Lower lobe of right lung (tissue), 2 donors: ENCODE measurements around the gene ZNF148. TPM values are rescaled to one million over a fixed set of nuclear protein-coding genes. Genes with fewer than 3 reads are reported as not detected.

Source experiments
- ATAC-seq, 2 donors: fragments of 200-7000 bp; cut with Tn5 transposase; one replicate each; pipeline ENCODE4 v1.9.1; 2020 to 2022; ENCODE audit warnings: mild to moderate bottlenecking in 2 of 2, moderate library complexity in 2 of 2
- DNase-seq: peaks from one replicate; pipeline ENCODE4 v3.0.0-alpha.2; 2020
- H3K27ac ChIP-seq: fragments of 200-600 bp; one replicate; pipeline ENCODE4 v1.8.0; 2022
- H3K27me3 ChIP-seq: fragments of 200-600 bp; one replicate; pipeline ENCODE4 v1.8.0; 2022; ENCODE audit warnings: low read depth
- H3K36me3 ChIP-seq: fragments of 200-600 bp; one replicate; pipeline ENCODE4 v1.8.0; 2022; ENCODE audit warnings: mild to moderate bottlenecking
- H3K4me1 ChIP-seq: fragments of 200-600 bp; one replicate; pipeline ENCODE4 v1.8.0; 2022
- H3K4me3 ChIP-seq: fragments of 200-600 bp; one replicate; pipeline ENCODE4 v1.8.0; 2022; ENCODE audit warnings: mild to moderate bottlenecking
- H3K9me3 ChIP-seq: fragments of 200-600 bp; one replicate; pipeline ENCODE4 v1.8.0; 2022
- intact Hi-C: fragments of 100-400 bp; cut with DNase I; formaldehyde crosslinking; loops from one replicate; pipeline ENCODE4 v1.11.0; 2022
- total RNA-seq: library from RNA; stranded (reverse); fragmentation: NEBNext Ultra II Directional; extraction: Animal tissue kit (Norgen Biotek cat#: 25700); gene quantifications from one replicate; pipeline ENCODE4 v1.2.1, GENCODE V29; 2021
- TF ChIP-seq, protein P1 (sequence below): fragments of 200-600 bp; IDR thresholded peaks from one replicate; pipeline ENCODE4 v1.8.0; 2022; ENCODE audit warnings: antibody characterized with exemption, mild to moderate bottlenecking
- donor health status: DM: no; HTN: yes; CAD: no; lungs with severe emphysema.

Gene ZNF148
- total RNA-seq, 1 donor from 2014 or later = 48.2 TPM

DNA sequence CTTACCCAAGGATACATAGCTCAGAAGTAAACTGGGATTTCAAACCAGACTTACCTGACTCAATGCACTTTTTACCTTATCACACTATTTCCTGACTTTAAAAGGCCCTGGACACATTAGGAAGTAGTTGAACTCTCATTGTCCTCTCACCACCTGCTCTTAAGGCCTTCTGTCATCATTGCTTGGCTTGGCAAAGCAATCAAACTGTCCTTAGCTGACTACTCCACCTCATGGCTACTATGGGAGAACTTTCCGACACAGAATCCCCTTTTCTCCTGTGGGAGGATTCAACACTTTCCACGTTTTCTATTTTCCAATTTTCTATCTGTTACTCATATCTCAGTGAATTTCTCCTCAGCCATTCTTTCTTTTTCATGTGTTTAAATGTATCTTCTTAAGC, 55.4 kb downstream of the ZNF148 start:
- intact Hi-C loops = no loop called here
- DNase-seq = no peak
- Histone ChIP-seq H3K4me1 (peaks cover 8% of the 10 kb centered on the region), H3K27me3 (no peaks in the 10 kb centered on the region), H3K9me3 (no peaks in the 10 kb centered on the region), H3K27ac (no peak overlapping the region), H3K4me3 (no peak overlapping the region), H3K36me3 (peaks cover 10% of the 10 kb centered on the region)
- ATAC-seq = no peak
- TF ChIP-seq, protein P1, sequence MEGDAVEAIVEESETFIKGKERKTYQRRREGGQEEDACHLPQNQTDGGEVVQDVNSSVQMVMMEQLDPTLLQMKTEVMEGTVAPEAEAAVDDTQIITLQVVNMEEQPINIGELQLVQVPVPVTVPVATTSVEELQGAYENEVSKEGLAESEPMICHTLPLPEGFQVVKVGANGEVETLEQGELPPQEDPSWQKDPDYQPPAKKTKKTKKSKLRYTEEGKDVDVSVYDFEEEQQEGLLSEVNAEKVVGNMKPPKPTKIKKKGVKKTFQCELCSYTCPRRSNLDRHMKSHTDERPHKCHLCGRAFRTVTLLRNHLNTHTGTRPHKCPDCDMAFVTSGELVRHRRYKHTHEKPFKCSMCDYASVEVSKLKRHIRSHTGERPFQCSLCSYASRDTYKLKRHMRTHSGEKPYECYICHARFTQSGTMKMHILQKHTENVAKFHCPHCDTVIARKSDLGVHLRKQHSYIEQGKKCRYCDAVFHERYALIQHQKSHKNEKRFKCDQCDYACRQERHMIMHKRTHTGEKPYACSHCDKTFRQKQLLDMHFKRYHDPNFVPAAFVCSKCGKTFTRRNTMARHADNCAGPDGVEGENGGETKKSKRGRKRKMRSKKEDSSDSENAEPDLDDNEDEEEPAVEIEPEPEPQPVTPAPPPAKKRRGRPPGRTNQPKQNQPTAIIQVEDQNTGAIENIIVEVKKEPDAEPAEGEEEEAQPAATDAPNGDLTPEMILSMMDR = no peak

- Histone ChIP-seq H3K27me3 (no peaks in the 10 kb centered on the region), H3K9me3 (no peaks in the 10 kb centered on the region), H3K36me3 (peaks cover 14% of the 10 kb centered on the region), H3K4me3 (no peak overlapping the region), H3K4me1 (peaks cover 8% of the 10 kb centered on the region), H3K27ac (no peak overlapping the region)
- TF ChIP-seq, protein P1 = no peak
- DNase-seq = no peak
- intact Hi-C loops = no loop called here
- no peak for ATAC-seq
Observed at GRCh38 chr3:125318871-125319270, 56.3 kb downstream of the ZNF148 start.

DNA sequence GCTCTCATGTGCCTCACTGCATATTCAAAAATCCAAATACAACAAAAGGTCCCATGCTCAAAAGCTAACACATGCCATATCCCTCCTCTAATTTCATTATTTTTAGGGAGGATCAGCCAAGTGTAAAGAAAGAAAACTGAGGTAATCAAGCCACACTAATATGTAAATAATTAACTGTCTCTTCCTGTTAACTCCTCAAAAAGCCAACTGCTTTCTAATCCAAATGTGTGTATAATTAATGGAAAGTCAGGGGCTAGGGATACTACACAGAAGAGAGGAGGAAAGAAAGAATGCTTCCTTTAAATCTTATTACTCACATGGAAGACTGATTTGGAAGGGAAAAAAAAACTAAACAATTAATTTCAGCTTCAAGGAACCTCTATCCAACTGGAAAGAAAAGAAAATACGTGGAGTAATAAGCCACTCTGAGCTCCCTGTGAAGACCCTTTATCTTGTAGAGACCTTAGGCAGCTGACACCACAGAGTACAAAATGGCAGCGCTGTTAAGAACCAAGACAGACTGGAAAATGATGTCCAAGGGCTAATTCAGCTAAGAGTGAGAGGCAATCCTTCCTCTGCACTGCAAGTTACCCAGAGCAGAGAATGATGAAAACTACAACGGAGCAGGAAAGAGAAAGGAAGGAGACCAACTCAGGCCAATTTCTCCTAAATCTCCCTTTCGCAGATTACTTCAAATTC, 56.8 kb downstream of the ZNF148 start:
- no peak overlapping the region for H3K27ac ChIP-seq
- H3K9me3 ChIP-seq = no peaks in the 10 kb centered on the region
- peaks cover 19% of the 10 kb centered on the region for H3K36me3 ChIP-seq
- TF ChIP-seq, protein P1 = no peak
- no peak for ATAC-seq
- no peak for DNase-seq
- intact Hi-C loops = no loop called here
- H3K27me3 ChIP-seq = no peaks in the 10 kb centered on the region
- peaks cover 8% of the 10 kb centered on the region for H3K4me1 ChIP-seq
- no peak overlapping the region for H3K4me3 ChIP-seq

- Histone ChIP-seq H3K36me3 (peaks cover 23% of the 10 kb centered on the region), H3K9me3 (no peaks in the 10 kb centered on the region), H3K27ac (no peak overlapping the region), H3K4me1 (peaks cover 8% of the 10 kb centered on the region), H3K27me3 (no peaks in the 10 kb centered on the region), H3K4me3 (no peak overlapping the region)
- TF ChIP-seq, protein P1 = no peak
- intact Hi-C loops = no loop called here
- no peak for ATAC-seq
- no peak for DNase-seq
Observed at GRCh38 chr3:125317761-125318160, 57.4 kb downstream of the ZNF148 start.

DNA sequence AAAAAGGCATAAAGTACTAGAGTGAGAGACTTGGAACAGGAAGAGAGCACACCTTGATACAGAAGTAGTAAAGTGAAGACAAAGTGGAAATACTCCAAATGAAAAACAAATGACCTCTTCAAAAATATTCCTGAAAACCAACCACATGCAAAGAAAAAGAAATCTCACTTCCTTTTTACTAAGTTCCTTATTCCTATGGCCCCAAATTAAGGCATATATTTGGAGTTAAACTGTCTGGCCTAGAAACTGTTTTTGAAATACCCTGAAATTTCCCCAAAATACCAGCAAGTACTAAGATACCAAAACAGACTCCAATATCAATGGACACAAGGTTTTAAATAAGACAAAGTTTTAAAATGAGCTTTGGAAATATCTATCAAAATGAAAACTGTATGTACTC, 58.2 kb downstream of the ZNF148 start:
- Histone ChIP-seq H3K36me3 (peaks cover 24% of the 10 kb centered on the region), H3K27ac (no peak overlapping the region), H3K9me3 (no peaks in the 10 kb centered on the region), H3K4me1 (peaks cover 8% of the 10 kb centered on the region), H3K27me3 (no peaks in the 10 kb centered on the region), H3K4me3 (no peak overlapping the region)
- intact Hi-C loops = no loop called here
- ATAC-seq (no peak), DNase-seq (no peak)
- TF ChIP-seq, protein P1 = no peak
